ENCODE data around the gene DUS2.

DUS2 gene

GRCh38 chr16:68022728-68023537 lies at the start of gene DUS2, which contains the start of gene DDX28:
Gene DUS2, plus strand, starts transcription at chr16:68023284. Its CDS starts 14,740 bp downstream, at chr16:68038024.
Gene DDX28, minus strand, starts transcription at chr16:68023232. Its CDS starts 30 bp downstream, at chr16:68023202.
- H3K27ac Mint-ChIP-seq: peak within 1 kb of the TSS; percentile 97
- peak; percentile 91 to 95 for ATAC-seq (replicated peaks)
- peak; percentile 92 for DNase-seq
- H3K4me1 Mint-ChIP-seq: peaks cover 15 to 30% of the 10 kb centered on the region in 2 donors
- no peaks in the 10 kb centered on the region for H3K9me3 Mint-ChIP-seq
- no peaks in the 10 kb centered on the region for H3K27me3 Mint-ChIP-seq
- H3K36me3 Mint-ChIP-seq: peaks cover 24 to 27% of the 10 kb centered on the region in 2 donors
- peak within 1 kb of the TSS; percentile 85 to 95 for H3K4me3 Mint-ChIP-seq

- DNase-seq (no peak), ATAC-seq (replicated peaks) (peak; percentile 76 to 80)
- Mint-ChIP-seq H3K4me3 (no peak overlapping the region), H3K27me3 (peaks cover 0 to 9% of the 10 kb centered on the region in 2 donors), H3K36me3 (no peaks in the 10 kb centered on the region), H3K27ac (peak overlapping the region; percentile 86), H3K4me1 (peaks cover 11 to 21% of the 10 kb centered on the region in 2 donors), H3K9me3 (no peaks in the 10 kb centered on the region)
Measured at GRCh38 chr16:67975321-67976105, 47.6 kb upstream of the DUS2 start.

DNA sequence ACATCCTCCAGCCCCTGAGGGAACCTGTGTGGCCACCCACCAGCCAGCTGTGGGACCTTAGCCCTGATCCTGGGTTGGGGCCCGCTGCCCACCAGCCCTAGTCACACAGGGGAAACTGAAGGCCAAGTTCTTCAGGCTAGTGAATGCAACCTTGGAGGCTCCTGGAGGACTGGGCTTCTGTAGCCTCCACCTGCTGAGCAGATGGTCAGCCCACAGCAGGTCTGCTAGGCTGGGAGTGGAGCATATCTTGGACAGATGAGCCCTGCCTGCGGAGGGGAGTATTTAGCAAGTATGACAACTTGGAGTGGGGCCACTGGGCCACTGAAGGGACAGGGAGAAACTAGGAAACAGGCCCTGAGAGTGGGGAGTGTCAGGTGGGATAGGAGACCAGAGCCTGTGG lies 46.9 kb upstream of the DUS2 start:
- Mint-ChIP-seq H3K9me3 (no peaks in the 10 kb centered on the region), H3K4me3 (no peak overlapping the region), H3K36me3 (no peaks in the 10 kb centered on the region), H3K4me1 (peaks cover 11 to 21% of the 10 kb centered on the region in 2 donors), H3K27me3 (peaks cover 0 to 9% of the 10 kb centered on the region in 2 donors), H3K27ac (peak overlapping the region; percentile 62)
- ATAC-seq (replicated peaks) (no peak), DNase-seq (no peak)

GRCh38 chr16:67977005-67977404 lies 46.1 kb upstream of the DUS2 start:
- Mint-ChIP-seq H3K27me3 (peaks cover 0 to 9% of the 10 kb centered on the region in 2 donors), H3K9me3 (no peaks in the 10 kb centered on the region), H3K27ac (no peak overlapping the region), H3K4me1 (peaks cover 11 to 21% of the 10 kb centered on the region in 2 donors), H3K36me3 (no peaks in the 10 kb centered on the region), H3K4me3 (no peak overlapping the region)
- DNase-seq: no peak
- ATAC-seq (replicated peaks): no peak

- no peaks in the 10 kb centered on the region for H3K36me3 Mint-ChIP-seq
- peaks cover 0 to 9% of the 10 kb centered on the region in 2 donors for H3K27me3 Mint-ChIP-seq
- ATAC-seq (replicated peaks) (no peak), DNase-seq (no peak)
- peaks cover 14 to 25% of the 10 kb centered on the region in 2 donors for H3K4me1 Mint-ChIP-seq
- no peak overlapping the region for H3K4me3 Mint-ChIP-seq
- H3K27ac Mint-ChIP-seq: no peak overlapping the region
- H3K9me3 Mint-ChIP-seq: no peaks in the 10 kb centered on the region
Measured at GRCh38 chr16:67977469-67978227, 45.4 kb upstream of the DUS2 start.

DNA sequence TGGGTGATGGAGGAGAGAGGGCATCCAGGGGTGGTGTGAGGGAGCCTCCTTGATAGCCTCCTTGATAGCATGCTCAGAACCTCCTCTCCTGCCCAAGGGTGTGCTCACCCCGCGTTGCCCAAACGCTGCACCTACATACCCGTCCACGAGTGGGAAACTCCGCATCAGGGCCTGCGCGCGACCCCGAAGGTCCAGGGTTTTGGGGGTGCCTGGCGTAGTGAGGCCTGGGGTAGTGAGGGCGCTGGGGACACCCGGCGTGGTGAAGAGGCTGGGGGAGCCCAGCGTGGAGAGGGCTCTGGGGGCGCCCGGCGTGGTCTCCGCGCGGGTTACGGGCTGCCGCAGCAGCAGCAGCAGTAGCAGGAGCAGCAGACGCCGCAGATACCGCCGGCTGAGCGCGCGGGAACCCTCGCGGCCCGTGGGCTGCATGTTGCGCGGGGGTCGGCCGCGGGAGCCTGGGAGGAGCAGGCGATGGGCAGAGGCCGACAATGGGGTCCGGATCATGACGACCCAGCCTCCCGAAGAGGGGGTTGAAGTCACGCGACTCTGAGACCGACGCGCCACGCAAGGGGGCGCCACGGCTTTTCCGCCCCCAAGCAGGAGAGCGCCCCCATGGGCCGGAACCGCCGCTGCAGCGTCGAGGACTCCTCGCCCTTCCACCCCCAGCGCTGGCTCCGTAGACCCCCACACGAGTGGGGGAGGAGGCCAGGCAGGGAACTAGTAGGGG lies 43.0 kb upstream of the DUS2 start, which contains the start of gene DPEP3:
Gene DPEP3, minus strand, starts transcription at position 545 of the 724 bp plus-strand sequence. Its CDS starts 119 bp downstream, at position 426.
- H3K4me1 Mint-ChIP-seq: peaks cover 29 to 49% of the 10 kb centered on the region in 2 donors

DNA sequence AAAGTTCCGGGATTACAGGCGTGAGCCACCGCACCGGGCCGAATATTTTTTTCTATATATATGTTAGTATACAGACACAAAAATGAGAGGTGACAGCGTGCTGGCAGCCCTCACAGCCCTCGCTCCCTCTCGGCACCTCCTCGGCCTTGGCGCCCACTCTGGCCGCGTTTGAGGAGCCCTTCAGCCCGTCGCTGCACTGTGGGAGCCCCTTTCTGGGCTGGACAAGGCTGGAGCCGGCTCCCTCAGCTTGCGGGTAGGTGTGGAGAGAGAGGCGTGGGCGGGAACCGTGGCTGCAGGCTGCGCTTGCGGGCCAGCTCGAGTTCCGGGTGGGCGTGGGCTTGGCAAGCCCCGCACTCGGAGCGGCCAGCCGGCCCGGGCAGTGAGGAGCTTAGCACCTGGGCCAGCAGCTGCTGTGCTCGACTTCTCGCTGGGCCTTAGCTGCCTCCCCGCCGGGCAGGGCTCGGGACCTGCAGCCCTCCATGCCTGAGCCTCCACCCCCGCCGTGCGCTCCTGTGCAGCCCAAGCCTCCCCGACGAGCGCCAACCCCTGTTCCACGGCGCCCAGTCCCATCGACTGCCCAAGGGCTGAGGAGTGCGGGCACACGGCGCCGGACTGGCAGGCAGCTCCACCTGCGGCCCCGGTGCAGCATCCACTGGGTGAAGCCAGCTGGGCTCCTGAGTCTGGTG lies 40.9 kb upstream of the DUS2 start:
- no peak for DNase-seq
- Mint-ChIP-seq H3K9me3 (no peaks in the 10 kb centered on the region), H3K27me3 (peaks cover 0 to 4% of the 10 kb centered on the region in 2 donors), H3K36me3 (no peaks in the 10 kb centered on the region), H3K4me1 (peaks cover 22 to 44% of the 10 kb centered on the region in 2 donors), H3K27ac (peak overlapping the region; percentile 95), H3K4me3 (no peak overlapping the region)
- ATAC-seq (replicated peaks): no peak

More for the DNA sequence above, 43.0 kb upstream of the DUS2 start, which contains the start of gene DPEP3:
- DNase-seq (no peak), ATAC-seq (replicated peaks) (no peak)
- Mint-ChIP-seq H3K9me3 (no peaks in the 10 kb centered on the region), H3K27ac (no peak within 1 kb of the TSS), H3K27me3 (peaks cover 0 to 9% of the 10 kb centered on the region in 2 donors), H3K36me3 (no peaks in the 10 kb centered on the region), H3K4me3 (peak within 1 kb of the TSS in 1 of 2 donors; percentile 32)

DNA sequence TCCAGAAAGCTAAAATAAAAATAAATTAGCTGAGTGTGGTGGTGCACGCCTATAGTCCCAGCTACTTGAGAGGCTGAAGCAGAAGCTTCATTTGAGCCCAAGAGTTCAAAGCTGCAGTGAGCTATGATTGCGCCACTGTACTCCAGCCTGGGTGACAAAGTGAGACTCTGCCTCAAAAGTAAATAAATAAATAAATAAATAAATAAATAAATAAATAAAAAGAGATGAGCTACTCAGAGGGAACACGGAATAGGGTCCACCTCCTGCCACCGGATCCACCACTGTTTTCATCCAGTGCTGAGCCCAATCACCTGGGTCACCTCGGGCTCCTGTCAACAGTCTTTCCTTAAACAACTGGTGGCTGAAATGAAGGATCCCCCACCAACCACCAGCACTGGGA lies 36.1 kb upstream of the DUS2 start:
- H3K27me3 Mint-ChIP-seq: no peaks in the 10 kb centered on the region
- H3K4me3 Mint-ChIP-seq: no peak overlapping the region
- H3K36me3 Mint-ChIP-seq: no peaks in the 10 kb centered on the region
- H3K27ac Mint-ChIP-seq: peak overlapping the region; percentile 86
- no peaks in the 10 kb centered on the region for H3K9me3 Mint-ChIP-seq
- ATAC-seq (replicated peaks) (no peak), DNase-seq (no peak)
- H3K4me1 Mint-ChIP-seq: peaks cover 48 to 76% of the 10 kb centered on the region in 2 donors

- Mint-ChIP-seq H3K9me3 (no peaks in the 10 kb centered on the region), H3K4me1 (peaks cover 49 to 79% of the 10 kb centered on the region in 2 donors), H3K4me3 (no peak overlapping the region)
Measured at GRCh38 chr16:67987460-67988160, 35.5 kb upstream of the DUS2 start.

DNA sequence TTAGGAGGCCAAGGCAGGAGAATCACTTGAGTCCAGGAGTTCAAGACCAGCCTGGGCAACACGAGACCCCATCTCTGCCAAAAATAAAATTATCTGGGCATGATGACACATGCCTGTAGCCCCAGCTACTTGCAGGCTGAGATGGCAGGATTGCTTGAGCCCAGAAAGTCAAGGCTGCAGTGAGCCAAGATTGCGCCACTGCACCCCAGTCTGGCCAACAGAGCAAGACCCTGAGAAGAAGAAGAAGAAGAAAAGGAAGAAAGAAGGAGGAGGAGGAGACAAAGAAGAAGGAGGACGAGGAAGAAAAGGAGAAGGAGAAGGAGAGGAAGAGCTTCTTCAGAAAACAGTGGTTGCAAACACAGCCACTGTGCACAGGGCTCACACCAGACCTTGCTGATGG lies 34.4 kb upstream of the DUS2 start:
- H3K27me3 Mint-ChIP-seq: no peaks in the 10 kb centered on the region
- H3K27ac Mint-ChIP-seq: peak overlapping the region; percentile 53
- peaks cover 47 to 79% of the 10 kb centered on the region in 2 donors for H3K4me1 Mint-ChIP-seq
- no peaks in the 10 kb centered on the region for H3K36me3 Mint-ChIP-seq
- H3K4me3 Mint-ChIP-seq: peak overlapping the region in 1 of 2 donors; percentile 9
- DNase-seq: no peak
- H3K9me3 Mint-ChIP-seq: no peaks in the 10 kb centered on the region
- ATAC-seq (replicated peaks): no peak

More at GRCh38 chr16:67987460-67988160, 35.5 kb upstream of the DUS2 start:
- peak overlapping the region; percentile 86 for H3K27ac Mint-ChIP-seq
- DNase-seq (no peak), ATAC-seq (replicated peaks) (no peak)
- H3K36me3 Mint-ChIP-seq: no peaks in the 10 kb centered on the region
- no peaks in the 10 kb centered on the region for H3K27me3 Mint-ChIP-seq

GRCh38 chr16:67989322-67990017 lies 33.6 kb upstream of the DUS2 start:
- peak in 1 of 2 donors; percentile 12 for ATAC-seq (replicated peaks)
- H3K9me3 Mint-ChIP-seq: no peaks in the 10 kb centered on the region
- peak overlapping the region; percentile 53 for H3K27ac Mint-ChIP-seq
- H3K4me3 Mint-ChIP-seq: no peak overlapping the region
- peaks cover 47 to 75% of the 10 kb centered on the region in 2 donors for H3K4me1 Mint-ChIP-seq
- DNase-seq: no peak
- no peaks in the 10 kb centered on the region for H3K27me3 Mint-ChIP-seq
- H3K36me3 Mint-ChIP-seq: no peaks in the 10 kb centered on the region

GRCh38 chr16:67990018-67990386 lies 33.1 kb upstream of the DUS2 start:
- no peak for ATAC-seq (replicated peaks)
- H3K9me3 Mint-ChIP-seq: no peaks in the 10 kb centered on the region
- no peaks in the 10 kb centered on the region for H3K36me3 Mint-ChIP-seq
- no peaks in the 10 kb centered on the region for H3K27me3 Mint-ChIP-seq
- peak overlapping the region; percentile 7 for H3K27ac Mint-ChIP-seq
- no peak overlapping the region for H3K4me3 Mint-ChIP-seq
- peaks cover 47 to 75% of the 10 kb centered on the region in 2 donors for H3K4me1 Mint-ChIP-seq
- DNase-seq: no peak

All from stimulated activated naive B cell treated with anti-CD40 and anti-IgM and Interleukin-4, amounts not matched to agents 10 μg/mL and 1 μg/mL and 100 μg/mL, for 72 hours (primary cell).